Smooth muscle cell (in vitro differentiated cells): ENCODE results near the gene MICAL2. TPM values are rescaled to one million over a fixed set of nuclear protein-coding genes. Genes with fewer than 3 reads are reported as not detected.
A peak's percentile ranks its signal among the peaks of the same experiment; 100 is the strongest.

Source experiments
- DNase-seq: peaks from one replicate; lab custom pipeline; 2025; ENCODE audit not compliant: unreplicated experiment; lab: John Stamatoyannopoulos, UW
- H2AFZ ChIP-seq: fragments of 200-600 bp; sonication (generic); 2 replicates; pipeline ENCODE4 v1.6.0; 2016; ENCODE audit warnings: antibody characterized with exemption, low read depth, mild to moderate bottlenecking
- H3F3A ChIP-seq: fragments of 200-600 bp; sonication (generic); 2 replicates; pipeline ENCODE4 v1.6.0; 2017; ENCODE audit warnings: antibody characterized with exemption, low read depth
- H3K27ac ChIP-seq: fragments of 200-600 bp; sonication (generic); 2 replicates; pipeline ENCODE4 v1.5.1; 2016; ENCODE audit warnings: low read depth, mild to moderate bottlenecking
- H3K27me3 ChIP-seq: fragments of 200-600 bp; sonication (generic); 2 replicates; pipeline ENCODE4 v1.6.1; 2016; ENCODE audit warnings: low read depth, mild to moderate bottlenecking
- H3K36me3 ChIP-seq: fragments of 200-600 bp; sonication (generic); 2 replicates; pipeline ENCODE4 v1.5.1; 2016; ENCODE audit warnings: low read depth
- H3K4me1 ChIP-seq: fragments of 200-600 bp; sonication (generic); 2 replicates; pipeline ENCODE4 v1.5.1; 2016; ENCODE audit warnings: low read depth
- H3K4me2 ChIP-seq: fragments of 200-600 bp; sonication (generic); 2 replicates; pipeline ENCODE4 v1.6.0; 2016; ENCODE audit warnings: mild to moderate bottlenecking
- H3K4me3 ChIP-seq: fragments of 200-600 bp; sonication (generic); 2 replicates; pipeline ENCODE4 v1.5.1; 2016; ENCODE audit warnings: mild to moderate bottlenecking
- H3K79me2 ChIP-seq: fragments of 200-600 bp; sonication (generic); 2 replicates; pipeline ENCODE4 v1.6.0; 2016; ENCODE audit warnings: low read depth, mild to moderate bottlenecking
- H3K9ac ChIP-seq: fragments of 200-600 bp; sonication (generic); 2 replicates; pipeline ENCODE4 v1.6.0; 2016; ENCODE audit warnings: low read depth
- H3K9me3 ChIP-seq: fragments of 200-600 bp; sonication (generic); replicated peaks from 2 replicates; pipeline ENCODE4 v1.5.1; 2016; ENCODE audit warnings: low read depth
- H4K20me1 ChIP-seq: fragments of 200-600 bp; sonication (generic); 2 replicates; pipeline ENCODE4 v1.6.0; 2016; ENCODE audit warnings: low read depth
- WGBS: methylation state at CpG from one replicate; pipeline ENCODE4 v1.1.7; 2016; ENCODE audit warnings: low lambda C conversion rate; 5-methylcytosine and 5-hydroxymethylcytosine counted together
- polyA plus RNA-seq: library from polyadenylated mRNA; unstranded; fragments of >200 nt; fragmentation: Nextera tagmentation; extraction: Ambion mirVana; gene quantifications from 2 replicates; pipeline ENCODE4 v1.2.1, GENCODE V29; 2016
- total RNA-seq: library from RNA; depleted of rRNA; stranded (reverse); fragments of >200 nt; gene quantifications from 2 replicates; pipeline ENCODE4 v1.2.3, GENCODE V29; 2014
- TF ChIP-seq, protein P1 (sequence below): fragments of 200-600 bp; sonication (generic); IDR thresholded peaks from 2 replicates; pipeline ENCODE4 v1.5.1; 2017; ENCODE audit warnings: borderline replicate concordance, mild to moderate bottlenecking, antibody characterized with exemption; ENCODE audit not compliant: insufficient read depth, poor library complexity, severe bottlenecking

Gene MICAL2
- total and polyA plus RNA-seq, 2 experiments from 2014 or later, result 161 to 287 TPM

DNA sequence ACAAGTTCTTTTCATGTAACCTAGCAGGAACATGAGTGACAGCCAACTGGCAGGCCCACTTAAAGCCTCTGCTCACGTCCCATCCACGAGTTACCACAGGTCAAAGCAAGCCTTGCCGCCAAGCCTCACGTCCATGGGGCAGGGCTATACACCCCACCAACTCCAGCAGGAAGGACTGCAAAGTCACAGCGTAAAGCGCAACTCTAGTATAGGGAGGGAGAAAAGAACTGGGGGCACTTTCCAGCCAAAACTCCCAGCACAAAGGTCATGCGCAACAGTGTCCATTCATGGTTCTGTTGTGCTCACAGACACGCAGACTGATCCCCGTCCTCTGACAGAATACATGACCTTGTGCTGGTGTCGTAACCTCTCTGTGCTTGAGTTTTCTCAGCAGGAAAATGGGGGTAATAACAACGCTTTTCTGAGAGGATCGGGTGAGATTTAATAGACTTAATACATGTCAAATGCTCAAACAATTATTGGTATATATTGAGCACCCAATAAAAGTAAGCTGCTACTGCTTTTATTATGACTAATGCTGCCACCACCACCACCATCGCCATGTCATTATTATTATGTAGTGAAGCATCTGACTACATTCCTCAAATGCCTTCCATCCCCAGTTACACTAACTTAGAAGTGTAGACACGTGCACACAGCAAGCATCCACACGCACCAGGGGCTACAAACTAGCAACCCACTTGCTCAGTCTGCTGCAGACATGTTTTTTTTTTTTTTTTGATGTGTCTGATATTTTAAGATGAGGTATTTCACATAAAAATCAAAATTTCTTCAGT lies 162.6 kb downstream of the MICAL2 start:
- H3K27me3 ChIP-seq, result no peaks in the 10 kb centered on the region
- no peak overlapping the region for H3K4me3 ChIP-seq
- 81% methylated on average over 15 of the region's 15 CpGs for WGBS
- H3K36me3 ChIP-seq, result no peaks in the 10 kb centered on the region
- H4K20me1 ChIP-seq, result no peaks in the 10 kb centered on the region
- no peak overlapping the region for H2AFZ ChIP-seq
- peak overlapping the region; percentile 39 for H3K4me2 ChIP-seq
- no peaks in the 10 kb centered on the region for H3K9me3 ChIP-seq
- peaks cover 5% of the 10 kb centered on the region for H3K4me1 ChIP-seq
- H3F3A ChIP-seq, result peaks cover 8% of the 10 kb centered on the region
- no peak overlapping the region for H3K9ac ChIP-seq
- peak overlapping the region; percentile 76 for H3K27ac ChIP-seq
- TF ChIP-seq, protein P1, sequence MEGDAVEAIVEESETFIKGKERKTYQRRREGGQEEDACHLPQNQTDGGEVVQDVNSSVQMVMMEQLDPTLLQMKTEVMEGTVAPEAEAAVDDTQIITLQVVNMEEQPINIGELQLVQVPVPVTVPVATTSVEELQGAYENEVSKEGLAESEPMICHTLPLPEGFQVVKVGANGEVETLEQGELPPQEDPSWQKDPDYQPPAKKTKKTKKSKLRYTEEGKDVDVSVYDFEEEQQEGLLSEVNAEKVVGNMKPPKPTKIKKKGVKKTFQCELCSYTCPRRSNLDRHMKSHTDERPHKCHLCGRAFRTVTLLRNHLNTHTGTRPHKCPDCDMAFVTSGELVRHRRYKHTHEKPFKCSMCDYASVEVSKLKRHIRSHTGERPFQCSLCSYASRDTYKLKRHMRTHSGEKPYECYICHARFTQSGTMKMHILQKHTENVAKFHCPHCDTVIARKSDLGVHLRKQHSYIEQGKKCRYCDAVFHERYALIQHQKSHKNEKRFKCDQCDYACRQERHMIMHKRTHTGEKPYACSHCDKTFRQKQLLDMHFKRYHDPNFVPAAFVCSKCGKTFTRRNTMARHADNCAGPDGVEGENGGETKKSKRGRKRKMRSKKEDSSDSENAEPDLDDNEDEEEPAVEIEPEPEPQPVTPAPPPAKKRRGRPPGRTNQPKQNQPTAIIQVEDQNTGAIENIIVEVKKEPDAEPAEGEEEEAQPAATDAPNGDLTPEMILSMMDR, result no peak
- no peaks in the 10 kb centered on the region for H3K79me2 ChIP-seq
- no peak for DNase-seq

- no peaks in the 10 kb centered on the region for H3K9me3 ChIP-seq
- no peak for DNase-seq
- no peaks in the 10 kb centered on the region for H3K79me2 ChIP-seq
- H3F3A ChIP-seq, result peaks cover 3% of the 10 kb centered on the region
- H3K27ac ChIP-seq, result peak overlapping the region; percentile 76
- H4K20me1 ChIP-seq, result no peaks in the 10 kb centered on the region
- TF ChIP-seq, protein P1, result no peak
- no peak overlapping the region for H2AFZ ChIP-seq
- peaks cover 5% of the 10 kb centered on the region for H3K4me1 ChIP-seq
- H3K36me3 ChIP-seq, result no peaks in the 10 kb centered on the region
- peak overlapping the region; percentile 39 for H3K4me2 ChIP-seq
- 100% methylated on average over 2 of the region's 2 CpGs for WGBS
- H3K4me3 ChIP-seq, result no peak overlapping the region
- H3K9ac ChIP-seq, result no peak overlapping the region
- no peaks in the 10 kb centered on the region for H3K27me3 ChIP-seq
Observed at GRCh38 chr11:12273618-12273995, 163.2 kb downstream of the MICAL2 start.

DNA sequence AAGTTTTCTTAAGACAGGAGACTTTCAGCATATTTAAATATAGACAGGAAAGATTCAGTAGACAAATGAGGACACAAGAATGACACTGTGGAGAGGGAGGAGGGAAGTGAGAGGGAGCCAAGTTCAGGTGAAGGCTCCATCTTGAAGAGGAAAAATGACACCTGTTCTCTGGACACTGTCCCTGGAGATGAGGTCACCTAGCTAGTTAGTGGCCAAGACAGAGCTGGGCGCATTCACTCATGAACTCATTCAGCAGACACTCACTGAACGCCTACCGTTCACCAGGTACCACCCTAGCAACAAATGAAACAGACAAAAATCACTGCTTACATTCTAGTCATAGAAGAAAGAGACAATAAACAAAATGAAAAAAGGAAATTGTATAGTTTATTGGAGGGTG lies 163.7 kb downstream of the MICAL2 start:
- Histone ChIP-seq H3K27me3 (no peaks in the 10 kb centered on the region), H3K9me3 (no peaks in the 10 kb centered on the region), H4K20me1 (no peaks in the 10 kb centered on the region), H3K9ac (peak overlapping the region; percentile 21), H3K79me2 (no peaks in the 10 kb centered on the region), H3K27ac (peak overlapping the region; percentile 76), H3K36me3 (no peaks in the 10 kb centered on the region), H3F3A (peaks cover 3% of the 10 kb centered on the region), H3K4me2 (no peak overlapping the region), H2AFZ (no peak overlapping the region), H3K4me3 (no peak overlapping the region), H3K4me1 (peaks cover 5% of the 10 kb centered on the region)
- no peak for DNase-seq
- TF ChIP-seq, protein P1, result no peak
- 97% methylated on average over 3 of the region's 3 CpGs for WGBS

DNA sequence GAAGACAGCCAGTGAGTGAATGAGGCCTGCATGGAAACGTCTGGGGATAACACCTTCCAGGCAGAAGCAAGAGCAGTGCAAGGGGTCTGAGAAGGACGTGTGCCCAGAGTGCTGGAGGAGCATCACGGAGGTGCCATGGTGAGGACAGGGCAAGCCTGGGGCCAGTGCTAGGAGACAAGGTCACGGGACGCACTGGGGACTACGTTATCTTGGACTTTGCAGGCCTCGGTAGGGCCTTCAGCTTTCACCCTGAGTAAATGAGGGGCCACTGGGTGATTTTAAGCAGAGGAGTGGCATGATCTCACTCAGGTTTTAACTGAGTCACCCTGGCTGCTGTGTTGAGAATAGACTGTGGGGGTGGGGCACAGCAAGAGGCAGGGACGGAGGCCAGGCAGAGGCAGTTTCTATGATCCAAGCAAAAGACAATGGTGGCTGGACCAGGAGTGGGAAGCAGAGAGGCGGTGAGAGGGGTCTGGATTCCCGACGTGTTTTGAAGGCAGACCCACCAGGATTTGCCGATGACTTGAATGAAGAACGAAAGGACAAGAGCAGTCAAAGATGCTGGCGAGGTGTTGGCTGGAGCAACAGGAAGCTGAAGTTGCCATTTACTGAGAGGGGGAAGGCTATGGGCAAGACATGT lies 164.3 kb downstream of the MICAL2 start:
- Histone ChIP-seq H3K27ac (peak overlapping the region; percentile 76), H3K9ac (peak overlapping the region; percentile 21), H2AFZ (no peak overlapping the region), H3K9me3 (no peaks in the 10 kb centered on the region), H3K4me2 (peak overlapping the region; percentile 54), H3K27me3 (no peaks in the 10 kb centered on the region), H4K20me1 (no peaks in the 10 kb centered on the region), H3K4me1 (peaks cover 5% of the 10 kb centered on the region), H3K79me2 (no peaks in the 10 kb centered on the region), H3F3A (peaks cover 3% of the 10 kb centered on the region), H3K36me3 (no peaks in the 10 kb centered on the region), H3K4me3 (no peak overlapping the region)
- 65% methylated on average over 14 of the region's 14 CpGs for WGBS
- DNase-seq, result no peak
- TF ChIP-seq, protein P1, result no peak
